Activated naive CD4-positive, alpha-beta T cell treated with anti-CD3 and anti-CD28 coated beads, Interleukin-2, amount 10 ng/mL, durations not matched to agents 7 days and 5 days (primary cell): Measurements from ENCODE around the gene DENND1A.

Source experiments
- CTCF ChIA-PET: fragments of 350-600 bp; sonication (Branson Sonifier 250); formaldehyde crosslinking; loops from one replicate; lab custom pipeline; 2021; ENCODE audit warnings: antibody characterized with exemption; lab: Charles Lee
- DNase-seq: peaks from one replicate; pipeline ENCODE4 v3.0.0-alpha.2; 2020
- H3K27ac Mint-ChIP-seq: one replicate; pipeline ENCODE4 v1.8.0; 2021; ENCODE audit warnings: mild to moderate bottlenecking, moderate library complexity, mixed read lengths
- H3K27me3 Mint-ChIP-seq: one replicate; pipeline ENCODE4 v1.8.0; 2021; ENCODE audit warnings: mild to moderate bottlenecking, mixed read lengths
- H3K36me3 Mint-ChIP-seq: one replicate; pipeline ENCODE4 v1.8.0; 2021; ENCODE audit warnings: mixed read lengths
- H3K4me1 Mint-ChIP-seq: one replicate; pipeline ENCODE4 v1.8.0; 2021; ENCODE audit warnings: mixed read lengths
- H3K4me3 Mint-ChIP-seq: one replicate; pipeline ENCODE4 v1.8.0; 2021; ENCODE audit warnings: mild to moderate bottlenecking, moderate library complexity, mixed read lengths
- H3K9me3 Mint-ChIP-seq: one replicate; pipeline ENCODE4 v1.8.0; 2021; ENCODE audit warnings: mixed read lengths

The DENND1A gene

DNA sequence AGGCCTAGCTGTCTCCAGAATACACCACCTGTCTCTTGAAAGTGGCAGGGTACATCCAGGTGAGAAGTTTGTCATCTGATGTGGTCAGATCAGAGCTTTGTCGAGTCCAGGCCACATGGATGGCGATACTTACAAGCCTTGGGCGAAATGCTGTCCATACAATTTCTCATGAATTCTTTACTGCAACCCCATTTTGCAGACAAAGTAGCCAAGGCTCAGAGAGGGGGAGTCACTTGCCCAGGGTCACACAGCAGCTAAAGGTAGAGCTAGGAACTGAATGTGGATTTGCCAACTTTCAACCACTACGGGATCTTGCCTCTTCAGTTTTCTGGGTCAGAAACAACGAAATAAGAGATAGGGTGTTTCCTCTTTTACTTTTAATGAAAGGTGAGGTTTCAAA lies 538.7 kb downstream of the DENND1A start:
- CTCF ChIA-PET, result interaction anchor here (0.9 kb wide), 1 partner anchor 9 kb away, joined by 4 read pairs; no protein-coding TSS in a partner anchor
- H3K9me3 Mint-ChIP-seq, result no peaks in the 10 kb centered on the region
- H3K27ac Mint-ChIP-seq, result no peak overlapping the region
- no peaks in the 10 kb centered on the region for H3K36me3 Mint-ChIP-seq
- no peaks in the 10 kb centered on the region for H3K27me3 Mint-ChIP-seq
- no peak for DNase-seq
- H3K4me3 Mint-ChIP-seq, result no peak overlapping the region
- H3K4me1 Mint-ChIP-seq, result no peaks in the 10 kb centered on the region

DNA sequence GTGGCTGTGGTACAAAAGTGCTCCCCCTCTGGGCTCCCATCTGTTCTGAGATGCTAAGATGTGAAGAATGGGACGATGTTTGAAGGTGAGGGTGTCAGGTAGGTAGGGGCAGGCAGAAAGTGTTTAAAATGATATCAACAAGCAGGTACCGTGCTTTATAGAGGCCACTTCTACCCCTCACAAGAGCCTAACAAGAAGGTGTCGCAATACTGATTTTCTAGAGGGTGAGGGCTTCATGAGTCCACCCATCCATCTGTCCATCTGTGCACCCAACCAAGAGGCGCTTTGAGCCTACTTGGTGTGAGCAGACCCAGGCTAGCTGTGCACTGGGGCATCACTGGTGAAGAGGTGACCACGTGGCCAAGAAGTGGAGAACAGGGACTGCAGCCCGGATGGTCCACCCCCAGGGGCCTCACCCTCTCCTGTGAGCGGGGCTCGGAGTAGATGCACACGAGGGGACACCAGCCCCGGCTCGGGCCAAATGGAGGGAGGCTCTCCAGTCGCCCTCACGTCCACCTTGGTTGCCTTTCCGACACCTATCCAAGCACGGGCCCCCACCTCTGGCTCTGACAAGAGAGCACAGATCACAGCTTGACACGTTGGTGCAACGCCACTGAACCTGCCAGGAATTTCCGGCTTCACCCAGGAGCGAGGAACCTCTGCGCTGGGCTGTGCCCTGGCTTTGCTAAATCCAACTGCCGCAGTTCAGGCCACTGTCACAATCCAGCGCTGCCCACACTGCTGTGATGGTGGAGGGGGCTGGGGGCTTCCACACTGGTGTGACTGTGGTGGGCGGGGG lies 539.4 kb downstream of the DENND1A start:
- Mint-ChIP-seq H3K4me1 (no peaks in the 10 kb centered on the region), H3K36me3 (no peaks in the 10 kb centered on the region), H3K9me3 (no peaks in the 10 kb centered on the region), H3K4me3 (no peak overlapping the region), H3K27me3 (no peaks in the 10 kb centered on the region), H3K27ac (no peak overlapping the region)
- CTCF ChIA-PET, result interaction anchor here (0.9 kb wide), 1 partner anchor 9 kb away, joined by 4 read pairs; no protein-coding TSS in a partner anchor
- no peak for DNase-seq

DNA sequence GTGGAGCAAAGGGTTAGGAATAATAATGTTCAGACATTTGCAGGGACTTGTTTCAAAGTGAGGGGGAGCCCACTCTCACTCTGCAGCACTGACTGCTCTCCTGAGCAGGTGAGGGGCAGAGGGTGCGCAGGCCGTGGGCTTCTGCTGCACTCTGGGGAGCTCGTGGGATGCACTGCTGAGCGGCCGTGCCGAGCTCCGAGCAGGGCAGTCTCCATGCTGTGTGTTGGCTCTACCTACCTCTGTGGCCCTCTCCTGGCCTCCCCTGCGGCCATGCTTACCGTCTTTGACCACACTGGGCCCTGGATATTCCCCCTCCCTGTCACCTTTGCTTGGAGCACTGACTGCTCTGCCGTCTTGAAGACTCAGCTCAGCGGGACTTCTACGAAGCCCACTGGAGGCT lies 540.2 kb downstream of the DENND1A start:
- H3K4me1 Mint-ChIP-seq, result no peaks in the 10 kb centered on the region
- no peaks in the 10 kb centered on the region for H3K27me3 Mint-ChIP-seq
- no peak for DNase-seq
- no peaks in the 10 kb centered on the region for H3K36me3 Mint-ChIP-seq
- H3K9me3 Mint-ChIP-seq, result no peaks in the 10 kb centered on the region
- CTCF ChIA-PET, result no interaction called here
- H3K4me3 Mint-ChIP-seq, result no peak overlapping the region
- H3K27ac Mint-ChIP-seq, result no peak overlapping the region

DNA sequence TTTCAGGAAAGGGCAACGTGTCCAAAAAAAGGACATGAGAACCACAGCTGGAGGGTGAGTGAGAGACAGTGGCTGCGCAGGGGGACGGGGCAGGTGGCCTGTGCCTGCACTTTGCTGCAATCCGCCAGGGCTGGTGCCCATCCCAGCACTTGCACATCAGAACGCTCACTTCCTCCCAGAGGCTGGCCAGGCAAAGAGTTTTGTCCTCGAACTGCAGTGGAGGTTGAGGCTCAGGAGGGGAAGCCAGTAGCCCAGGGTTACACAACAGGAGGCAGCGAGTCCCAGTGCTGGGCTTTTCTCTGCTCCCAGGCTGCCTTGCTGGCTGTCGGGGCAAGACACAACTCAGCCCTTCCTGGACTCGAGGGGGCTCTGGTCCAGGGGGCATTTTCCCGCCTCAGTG lies 540.9 kb downstream of the DENND1A start:
- no peak for DNase-seq
- Mint-ChIP-seq H3K36me3 (no peaks in the 10 kb centered on the region), H3K27me3 (no peaks in the 10 kb centered on the region), H3K4me3 (no peak overlapping the region), H3K27ac (no peak overlapping the region), H3K9me3 (no peaks in the 10 kb centered on the region), H3K4me1 (no peaks in the 10 kb centered on the region)
- CTCF ChIA-PET, result interaction anchor here (9.5 kb wide), 1 partner anchor 35 kb away, joined by 75 read pairs; no protein-coding TSS in a partner anchor

DNA sequence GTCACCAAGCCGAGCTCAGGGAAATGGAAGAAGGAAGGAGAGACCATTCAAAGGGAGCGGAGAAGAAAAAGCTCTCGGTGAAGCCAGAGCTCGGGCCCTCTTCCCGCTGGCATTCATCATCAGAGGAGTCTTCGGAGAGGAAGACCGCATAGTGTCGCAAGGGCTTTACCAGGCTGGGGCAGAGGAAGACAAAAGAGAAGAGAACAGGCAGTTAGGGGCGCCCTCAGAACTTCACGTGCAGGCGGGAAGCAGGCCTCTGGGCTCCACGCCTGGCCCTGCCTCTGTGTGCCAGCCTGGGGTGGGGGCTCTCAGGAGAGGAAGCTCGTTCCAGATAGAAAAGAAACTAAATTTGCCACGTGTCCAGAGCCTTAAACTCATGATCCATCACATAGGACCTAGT lies 542.2 kb downstream of the DENND1A start:
- no peak overlapping the region for H3K4me3 Mint-ChIP-seq
- no peaks in the 10 kb centered on the region for H3K4me1 Mint-ChIP-seq
- CTCF ChIA-PET, result interaction anchor here (0.7 to 9.5 kb wide), 5 partner anchors 10 to 602 kb away, joined by 3 to 75 read pairs (median 3); no protein-coding TSS in a partner anchor
- no peaks in the 10 kb centered on the region for H3K9me3 Mint-ChIP-seq
- H3K27me3 Mint-ChIP-seq, result no peaks in the 10 kb centered on the region
- no peak for DNase-seq
- no peak overlapping the region for H3K27ac Mint-ChIP-seq
- no peaks in the 10 kb centered on the region for H3K36me3 Mint-ChIP-seq

DNA sequence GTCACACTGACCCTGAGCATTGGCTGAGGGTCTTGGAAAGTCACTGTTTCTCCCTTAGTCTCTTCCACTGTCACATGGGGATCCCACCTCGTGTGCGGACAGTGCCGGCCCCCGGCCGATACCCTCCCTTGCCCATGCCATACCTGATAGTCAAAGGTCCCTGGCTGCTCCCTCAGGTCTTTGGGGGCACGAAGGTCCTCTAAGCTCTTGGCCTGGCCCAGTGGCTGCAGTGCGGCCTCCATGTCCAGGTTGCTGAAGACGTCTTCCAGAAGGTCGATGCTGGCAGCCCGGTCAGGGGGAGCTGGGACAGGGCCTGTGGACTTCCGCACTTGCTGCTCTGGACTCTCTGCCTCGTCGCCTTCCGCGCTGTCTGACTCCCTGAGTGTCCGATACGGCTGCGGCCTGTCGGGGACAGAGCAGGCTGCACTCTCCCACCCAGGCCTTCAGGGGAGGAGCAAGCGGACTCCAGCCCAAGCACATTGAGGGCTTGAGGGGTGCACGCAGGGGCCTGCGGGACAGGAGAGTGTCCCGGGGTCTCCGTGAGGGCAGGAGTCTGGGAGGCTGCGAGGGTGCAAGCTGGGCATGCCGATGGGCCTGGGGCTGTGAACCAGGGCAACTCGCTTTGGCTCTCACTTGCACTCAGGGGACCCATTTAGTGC lies 546.3 kb downstream of the DENND1A start:
- DNase-seq, result no peak
- no peak overlapping the region for H3K4me3 Mint-ChIP-seq
- H3K27me3 Mint-ChIP-seq, result no peaks in the 10 kb centered on the region
- no peaks in the 10 kb centered on the region for H3K36me3 Mint-ChIP-seq
- no peak overlapping the region for H3K27ac Mint-ChIP-seq
- CTCF ChIA-PET, result interaction anchor here (1.2 to 9.5 kb wide), 3 partner anchors 30 to 303 kb away, joined by 3 to 75 read pairs (median 11); no protein-coding TSS in a partner anchor
- no peaks in the 10 kb centered on the region for H3K9me3 Mint-ChIP-seq
- no peaks in the 10 kb centered on the region for H3K4me1 Mint-ChIP-seq

DNA sequence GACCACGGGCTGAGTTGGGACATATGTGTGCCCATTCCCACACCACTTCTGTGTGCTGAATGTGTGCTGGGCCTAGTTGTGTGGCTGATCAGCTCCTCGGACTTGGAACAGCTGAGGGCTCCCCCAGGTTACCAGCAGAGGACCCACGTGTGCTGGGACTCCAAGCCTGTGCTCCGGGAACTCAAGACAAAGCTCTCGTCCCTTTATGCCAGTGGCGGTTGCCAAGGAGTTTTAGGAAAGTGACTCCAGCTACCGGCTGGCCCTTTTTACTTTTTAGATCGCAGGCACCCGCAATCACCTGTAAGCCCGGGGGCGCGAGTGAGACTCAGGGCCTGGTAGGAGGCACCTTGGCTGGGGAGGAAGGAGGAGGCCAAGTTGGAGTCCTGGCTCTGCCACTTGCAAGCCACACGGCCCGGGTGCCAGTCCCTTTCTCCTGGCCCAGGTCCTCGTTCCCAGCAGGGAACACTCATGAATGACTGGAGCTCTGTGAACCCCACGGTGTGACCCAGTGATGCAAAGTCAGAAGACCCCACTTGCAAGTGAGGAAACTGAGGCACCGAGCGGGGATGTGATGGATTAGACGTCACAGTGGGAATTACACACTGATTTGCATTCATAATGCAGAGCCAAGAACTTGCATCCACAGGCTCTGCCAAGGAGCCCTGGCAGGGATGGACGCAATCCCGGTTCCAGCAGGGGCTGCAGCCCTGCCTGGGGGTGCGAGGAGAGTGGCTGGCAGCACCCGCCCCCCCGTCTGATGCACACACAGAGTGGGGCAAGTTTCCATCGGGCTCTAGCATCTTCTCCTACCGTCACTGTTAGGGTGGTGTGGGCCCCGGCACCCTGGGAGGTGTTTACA lies 547.0 kb downstream of the DENND1A start:
- H3K27ac Mint-ChIP-seq, result no peak overlapping the region
- H3K4me1 Mint-ChIP-seq, result no peaks in the 10 kb centered on the region
- H3K4me3 Mint-ChIP-seq, result no peak overlapping the region
- DNase-seq, result no peak
- H3K36me3 Mint-ChIP-seq, result no peaks in the 10 kb centered on the region
- H3K9me3 Mint-ChIP-seq, result no peaks in the 10 kb centered on the region
- CTCF ChIA-PET, result interaction anchor here (1.1 to 9.5 kb wide), 3 partner anchors 16 to 302 kb away, joined by 3 to 75 read pairs (median 3); no protein-coding TSS in a partner anchor
- H3K27me3 Mint-ChIP-seq, result peaks cover 6% of the 10 kb centered on the region

DNA sequence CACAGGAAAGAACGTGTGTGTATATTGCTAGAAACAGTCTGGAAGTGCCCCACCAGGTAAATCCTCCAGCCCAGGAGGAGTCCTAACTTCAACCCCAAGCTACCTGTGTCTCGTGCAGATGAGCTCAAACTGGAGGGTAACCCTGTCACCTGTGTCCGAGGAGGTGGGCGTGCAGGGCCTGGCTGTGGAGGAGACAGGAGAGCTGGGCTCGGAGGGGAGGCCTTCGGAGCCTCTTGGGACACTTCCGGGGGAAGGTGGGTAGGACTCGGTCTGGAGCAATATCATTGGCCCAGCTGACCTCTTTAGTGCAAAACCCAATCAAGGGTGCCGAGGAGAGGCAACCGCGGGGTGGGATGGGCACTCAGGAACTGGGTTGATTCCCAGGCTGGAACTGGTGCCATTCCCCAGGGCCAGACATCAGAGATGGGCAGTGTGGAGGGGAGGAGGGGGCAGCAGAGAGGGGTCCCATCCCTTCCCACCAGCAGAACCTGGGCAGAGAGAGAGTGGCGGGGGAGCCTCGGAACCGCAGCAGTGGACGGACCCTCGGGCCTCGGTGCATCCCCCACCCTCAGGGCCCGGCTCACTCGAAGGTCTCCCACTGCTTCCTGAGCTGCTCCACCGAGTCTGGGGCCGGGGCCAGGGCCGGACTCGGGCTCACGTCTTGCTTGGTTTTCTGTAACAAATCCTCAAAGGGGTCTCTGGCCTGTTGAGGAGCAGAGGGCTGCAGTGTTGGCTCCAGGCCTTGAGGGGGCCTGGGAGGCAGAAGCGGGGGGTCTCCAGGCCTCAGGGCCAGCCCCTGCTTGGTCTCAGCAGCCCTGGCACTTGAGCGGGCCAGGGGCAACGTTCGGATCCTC lies 548.8 kb downstream of the DENND1A start:
- H3K36me3 Mint-ChIP-seq, result no peaks in the 10 kb centered on the region
- DNase-seq, result no peak
- H3K27ac Mint-ChIP-seq, result no peak overlapping the region
- CTCF ChIA-PET, result interaction anchor here (1.2 to 9.5 kb wide), 2 partner anchors 27 to 31 kb away, joined by 3 to 75 read pairs; no protein-coding TSS in a partner anchor
- no peaks in the 10 kb centered on the region for H3K9me3 Mint-ChIP-seq
- H3K27me3 Mint-ChIP-seq, result peaks cover 18% of the 10 kb centered on the region
- H3K4me1 Mint-ChIP-seq, result no peaks in the 10 kb centered on the region
- H3K4me3 Mint-ChIP-seq, result no peak overlapping the region

DNA sequence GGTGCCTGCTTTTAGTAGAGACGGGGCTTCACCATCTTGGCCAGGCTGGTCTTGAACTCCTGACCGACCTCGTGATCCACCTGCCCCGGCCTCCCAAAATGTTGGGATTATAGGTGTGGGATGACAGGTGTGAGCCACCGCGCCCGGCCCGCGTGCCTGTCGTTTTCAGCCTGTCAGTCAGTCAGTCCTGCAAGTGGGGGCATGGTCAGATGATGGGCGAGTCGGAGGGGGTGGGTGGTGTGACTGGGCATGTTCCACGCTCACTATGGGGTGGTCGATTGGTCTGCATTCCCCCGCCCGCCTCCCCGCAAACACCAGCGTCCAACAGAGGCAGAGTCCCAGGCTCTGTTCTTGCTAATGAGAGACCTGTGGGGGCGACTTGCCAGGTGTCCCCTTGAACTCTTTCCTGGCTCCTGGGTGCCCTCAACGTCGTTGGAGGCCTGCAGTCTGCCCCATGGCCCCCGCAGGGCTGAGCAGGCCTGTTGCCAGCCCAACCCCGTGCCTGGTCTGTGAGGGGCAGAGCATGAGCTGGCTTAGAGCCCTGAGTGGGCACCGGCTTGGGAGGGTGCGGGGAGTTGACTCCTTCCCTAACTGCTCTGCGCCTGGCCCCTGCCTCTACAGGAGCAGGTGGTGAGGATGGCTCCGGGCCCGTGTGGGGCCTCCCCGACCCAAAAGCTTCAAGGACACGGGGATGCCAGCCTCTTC lies 550.8 kb downstream of the DENND1A start:
- no peaks in the 10 kb centered on the region for H3K4me1 Mint-ChIP-seq
- CTCF ChIA-PET, result no interaction called here
- peaks cover 38% of the 10 kb centered on the region for H3K27me3 Mint-ChIP-seq
- no peaks in the 10 kb centered on the region for H3K9me3 Mint-ChIP-seq
- H3K36me3 Mint-ChIP-seq, result no peaks in the 10 kb centered on the region
- H3K4me3 Mint-ChIP-seq, result no peak overlapping the region
- no peak for DNase-seq
- no peak overlapping the region for H3K27ac Mint-ChIP-seq

DNA sequence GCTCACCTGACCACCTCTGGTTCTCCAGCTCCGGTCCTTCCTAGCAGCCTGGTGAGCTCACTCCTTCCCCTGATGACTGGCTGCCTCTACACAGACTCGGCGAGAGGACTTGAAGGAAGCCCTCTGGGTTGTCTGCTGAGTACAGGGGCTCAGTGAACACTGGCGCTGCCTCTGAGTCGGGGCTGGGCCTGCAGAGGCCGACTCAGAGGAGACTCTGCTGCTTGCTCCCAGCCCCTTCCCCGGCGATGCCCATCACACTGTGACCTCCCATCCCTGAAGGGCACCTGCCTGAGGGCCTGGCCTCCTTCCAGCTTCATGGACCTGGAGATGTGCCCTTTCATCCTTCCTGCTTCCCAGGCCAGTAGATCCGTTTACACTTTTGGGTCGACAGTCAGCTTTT lies 551.9 kb downstream of the DENND1A start:
- no peaks in the 10 kb centered on the region for H3K36me3 Mint-ChIP-seq
- no peak overlapping the region for H3K27ac Mint-ChIP-seq
- peaks cover 46% of the 10 kb centered on the region for H3K27me3 Mint-ChIP-seq
- no peak for DNase-seq
- H3K4me1 Mint-ChIP-seq, result no peaks in the 10 kb centered on the region
- H3K9me3 Mint-ChIP-seq, result no peaks in the 10 kb centered on the region
- CTCF ChIA-PET, result no interaction called here
- no peak overlapping the region for H3K4me3 Mint-ChIP-seq

DNA sequence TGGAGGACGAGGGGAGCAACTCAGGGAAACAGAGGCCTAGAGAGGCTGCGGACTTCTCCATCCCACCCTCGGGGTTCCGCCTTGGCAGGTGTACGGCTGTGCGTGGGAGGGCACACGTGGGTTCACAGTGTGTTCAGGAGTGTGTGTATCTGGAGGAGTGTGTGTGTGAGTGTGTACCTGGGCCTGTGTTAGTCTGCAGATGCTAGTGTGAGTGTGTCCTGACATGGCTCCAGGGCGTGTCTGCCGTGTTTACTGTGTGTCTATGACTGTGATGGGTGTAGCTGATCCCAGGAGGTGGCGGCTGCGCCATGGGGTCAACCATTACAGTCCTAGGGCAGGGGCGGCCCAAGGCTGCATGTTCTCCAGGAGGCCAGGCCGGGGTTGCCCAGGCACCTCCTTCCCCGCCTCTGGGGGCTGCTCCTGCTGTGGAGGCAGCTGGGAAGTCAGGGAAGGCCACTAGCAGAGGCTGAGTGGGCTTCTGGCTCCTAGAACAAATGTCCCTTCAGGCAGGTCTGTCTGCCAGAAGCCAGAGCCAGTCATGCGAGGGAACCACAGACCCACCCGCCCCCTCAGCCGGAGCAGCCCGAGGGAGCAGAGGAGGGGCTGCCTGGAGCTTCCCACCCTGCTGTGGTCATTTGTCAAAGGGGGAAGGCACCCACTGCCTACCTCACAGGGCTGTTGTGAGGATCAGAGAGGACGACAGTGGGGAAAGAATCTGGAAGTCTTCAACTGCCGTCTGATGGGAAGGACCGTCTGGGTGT lies 552.5 kb downstream of the DENND1A start:
- H3K27me3 Mint-ChIP-seq, result peaks cover 53% of the 10 kb centered on the region
- CTCF ChIA-PET, result no interaction called here
- peaks cover 3% of the 10 kb centered on the region for H3K4me1 Mint-ChIP-seq
- no peaks in the 10 kb centered on the region for H3K9me3 Mint-ChIP-seq
- DNase-seq, result no peak
- H3K27ac Mint-ChIP-seq, result no peak overlapping the region
- H3K36me3 Mint-ChIP-seq, result no peaks in the 10 kb centered on the region
- H3K4me3 Mint-ChIP-seq, result no peak overlapping the region

DNA sequence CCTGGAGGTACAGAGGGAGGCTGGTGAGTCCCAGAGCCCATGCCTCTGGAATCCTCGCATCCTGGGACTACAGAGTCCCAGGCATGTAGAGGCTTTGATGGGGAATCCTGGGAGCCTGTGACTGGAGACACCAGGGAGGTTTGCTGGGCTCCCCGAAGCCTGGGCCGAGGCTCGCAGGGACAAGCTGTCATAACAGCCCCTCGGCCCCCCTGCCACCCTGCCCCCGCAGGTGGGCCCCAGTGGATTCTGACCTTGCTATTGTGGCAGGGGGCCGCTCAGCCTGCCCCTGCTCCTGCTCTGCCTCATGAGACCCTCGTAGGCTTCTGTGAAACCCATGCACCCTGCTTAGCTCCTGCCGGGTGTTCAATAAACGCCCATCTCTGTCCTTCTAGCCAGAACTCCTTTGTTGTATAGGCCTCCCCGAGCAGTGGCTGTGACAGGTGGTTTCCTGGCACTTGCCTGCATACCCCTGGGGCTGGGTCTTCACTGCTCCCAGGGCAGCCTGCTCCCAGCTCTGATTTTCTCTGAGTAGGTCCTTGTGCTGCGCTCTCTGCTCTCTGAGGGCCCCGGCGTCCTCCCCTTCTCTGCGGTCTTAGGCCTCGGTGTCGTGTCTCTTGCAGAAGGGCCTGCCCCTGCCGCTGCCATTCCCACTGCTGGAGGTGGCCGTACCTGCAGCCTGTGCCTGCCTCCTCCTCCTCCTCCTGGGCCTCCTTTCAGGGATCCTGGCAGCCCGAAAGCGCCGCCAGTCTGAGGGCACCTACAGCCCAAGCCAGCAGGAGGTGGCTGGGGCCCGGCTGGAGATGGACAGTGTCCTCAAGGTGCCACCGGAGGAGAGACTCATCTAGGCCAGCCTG lies 553.5 kb downstream of the DENND1A start:
- Mint-ChIP-seq H3K4me3 (no peak overlapping the region), H3K36me3 (no peaks in the 10 kb centered on the region), H3K4me1 (peaks cover 3% of the 10 kb centered on the region), H3K27me3 (peaks cover 62% of the 10 kb centered on the region), H3K9me3 (no peaks in the 10 kb centered on the region), H3K27ac (no peak overlapping the region)
- CTCF ChIA-PET, result no interaction called here
- DNase-seq, result no peak
